GM19372 (cell line): ENCODE results near the gene RUBCN.
"Not testable (repeated sequence)": the region's sequence is repeated elsewhere in the genome, so short reads cannot be mapped to it uniquely, and the experiment has no call there.

Experiments
- ATAC-seq: cut with Tn5 transposase; IDR thresholded peaks from one replicate; pipeline ENCODE4 v1.9.1; 2021; ENCODE audit warnings: mild to moderate bottlenecking, low read depth, moderate library complexity; ENCODE audit not compliant: unreplicated experiment

RUBCN gene

DNA sequence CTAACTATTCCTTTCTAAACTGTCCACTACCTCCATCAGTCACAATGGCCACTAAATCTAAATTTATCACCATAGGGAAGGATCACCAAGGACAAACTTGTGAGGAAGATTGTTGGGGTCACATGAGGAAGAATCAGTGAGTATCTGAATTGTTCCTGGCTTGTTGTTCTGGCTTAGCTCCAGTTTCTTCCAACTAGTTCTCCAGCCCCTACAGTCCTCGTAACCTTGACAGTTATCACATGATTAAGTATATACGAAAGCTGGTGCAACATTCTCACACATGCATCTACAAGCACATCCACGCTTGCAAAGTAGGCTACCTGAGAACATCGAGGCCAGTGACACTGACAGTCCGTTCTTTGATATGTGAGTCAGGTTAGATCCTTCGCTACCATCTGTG is 46.0 kb downstream of the RUBCN start:
- no peak for ATAC-seq

DNA sequence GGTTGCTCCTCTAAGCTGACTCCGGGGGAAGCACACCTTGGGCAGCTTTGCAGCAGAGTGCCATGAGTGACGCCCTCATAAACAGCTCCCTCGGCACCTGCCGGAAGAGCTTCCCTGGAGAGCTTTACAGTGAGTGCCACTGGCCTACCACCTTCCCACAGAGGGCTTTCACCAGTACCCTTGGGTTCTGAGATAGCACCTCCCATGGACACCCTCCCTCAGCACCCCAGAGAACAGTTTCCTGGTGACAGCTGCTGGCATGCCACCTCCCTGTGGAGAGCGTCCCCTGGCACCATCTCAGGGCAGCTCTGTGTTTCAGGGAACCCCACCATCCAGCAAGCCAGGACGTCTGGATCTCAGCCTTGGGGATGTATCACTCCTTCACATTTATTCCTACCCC is 49.1 kb downstream of the RUBCN start:
- no peak for ATAC-seq

DNA sequence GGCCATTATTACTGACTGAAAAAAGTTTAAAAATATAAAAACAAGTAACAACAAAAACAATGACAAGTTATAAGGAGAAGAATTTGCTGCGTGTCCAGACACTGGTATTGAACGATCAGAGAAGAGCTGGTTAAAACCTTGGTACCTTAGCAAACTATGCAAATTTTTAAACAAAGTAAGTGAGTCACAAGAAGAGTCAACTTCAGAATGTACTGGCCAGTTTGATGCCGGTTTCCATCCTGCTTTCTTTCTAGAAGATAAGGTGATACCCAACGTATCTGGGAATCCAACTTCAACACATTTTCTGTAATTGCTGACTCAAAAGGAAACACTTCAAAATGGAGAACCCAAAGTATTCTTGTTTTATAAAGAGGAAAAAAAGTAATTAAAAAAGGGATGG is 49.8 kb downstream of the RUBCN start:
- ATAC-seq = no peak

DNA sequence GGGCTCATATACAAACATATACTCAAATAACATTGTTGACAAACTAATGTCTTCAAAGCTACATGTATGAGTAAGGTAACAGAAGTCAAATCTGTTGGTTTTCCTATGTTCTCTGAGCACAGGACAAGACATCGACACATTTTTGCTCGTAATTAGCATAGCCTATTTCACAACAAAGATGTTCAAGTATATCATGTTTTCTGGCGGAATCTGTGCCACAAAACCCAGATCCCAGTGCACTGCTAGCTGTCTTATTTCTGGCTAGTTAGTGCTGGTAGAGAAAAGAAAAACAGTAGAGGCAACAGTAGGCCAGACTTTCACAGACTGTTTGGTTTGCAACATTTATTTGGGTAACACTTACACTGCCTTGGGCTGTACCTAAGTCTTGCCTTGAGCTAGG is 51.2 kb downstream of the RUBCN start:
- ATAC-seq = no peak

DNA sequence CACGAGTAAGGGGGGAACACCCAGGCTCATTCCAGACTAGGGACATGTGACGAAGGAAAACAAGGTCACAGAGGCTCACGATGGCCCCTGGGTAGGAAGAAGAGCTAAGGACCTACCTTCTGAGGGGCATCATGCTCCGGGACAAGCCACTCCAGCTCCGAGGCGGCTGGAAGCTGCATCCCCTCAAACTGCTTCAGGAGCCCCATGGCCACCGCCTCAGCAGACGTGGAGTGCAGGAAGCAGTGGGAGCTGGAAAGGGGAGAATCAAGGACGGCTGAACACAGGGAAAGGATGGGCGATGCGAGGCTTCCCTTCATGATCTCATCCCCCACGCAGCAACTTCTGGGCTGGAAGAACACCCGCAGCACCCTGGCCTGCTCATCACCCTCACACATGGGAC is 53.5 kb downstream of the RUBCN start:
- ATAC-seq = no peak

DNA sequence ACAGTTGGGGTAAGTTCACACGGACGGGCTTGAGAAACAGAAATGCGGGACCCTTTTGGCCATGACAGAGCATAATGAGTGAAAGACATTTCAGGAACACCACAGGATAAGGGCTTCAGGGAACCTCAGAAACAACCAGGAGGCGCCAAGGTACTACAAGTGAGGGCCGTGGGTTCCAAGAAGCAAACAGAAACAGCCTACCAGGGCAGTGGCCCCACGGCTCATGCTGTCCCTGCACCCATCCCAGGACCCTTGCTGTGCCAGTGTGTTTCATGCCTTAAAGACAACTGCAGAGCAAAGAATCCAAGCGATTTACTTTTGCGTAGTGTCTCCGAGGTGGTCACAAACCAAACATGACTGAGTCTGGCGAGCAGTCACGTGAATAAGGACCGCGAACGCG is 54.0 kb downstream of the RUBCN start:
- no peak for ATAC-seq

DNA sequence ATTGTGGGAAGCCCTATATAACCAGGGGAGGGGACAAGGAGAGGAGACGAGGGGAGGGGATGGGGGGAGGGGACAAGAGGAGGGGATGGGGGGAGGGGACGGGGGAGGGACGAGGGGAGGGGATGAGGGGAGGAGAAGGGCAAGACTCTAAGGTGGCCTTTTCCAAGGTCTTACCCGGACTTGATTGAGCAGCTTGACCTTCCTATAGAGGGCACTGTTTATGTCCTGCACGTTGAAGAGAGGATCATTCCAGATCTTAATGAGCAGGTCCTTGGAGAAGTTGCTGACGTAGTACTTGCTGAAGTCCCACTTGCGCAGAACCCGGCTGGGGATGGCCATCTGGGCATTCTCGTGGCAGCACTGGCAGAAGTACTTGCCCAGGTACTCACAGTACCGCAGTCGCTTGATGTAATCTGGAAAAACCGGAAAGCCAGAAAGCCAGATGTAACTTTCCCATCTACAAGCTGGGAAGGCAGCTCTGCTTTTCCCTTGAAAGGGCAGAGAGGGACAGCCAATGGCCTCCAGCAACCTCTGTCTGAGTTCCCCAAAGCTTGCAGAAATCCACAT is 55.7 kb downstream of the RUBCN start:
- ATAC-seq = no peak

DNA sequence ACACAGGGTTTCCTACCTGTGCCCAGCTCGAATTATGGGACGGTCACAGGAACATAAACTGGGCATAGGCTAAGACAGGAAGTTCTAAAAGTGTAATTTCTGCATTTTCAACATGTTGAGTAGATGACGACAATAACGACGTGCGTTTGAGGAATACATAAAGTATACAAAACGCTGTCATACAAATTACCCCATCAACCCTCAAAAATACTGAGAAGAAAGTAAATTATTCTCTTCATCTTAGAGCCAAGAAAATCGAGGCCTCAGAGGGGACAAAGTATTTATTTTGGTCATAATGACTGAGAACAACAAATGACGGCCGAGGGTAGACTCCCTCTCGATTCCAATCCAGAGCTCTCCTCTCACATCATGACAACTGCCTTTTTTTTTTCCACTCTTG is 60.8 kb downstream of the RUBCN start:
- no peak for ATAC-seq

DNA sequence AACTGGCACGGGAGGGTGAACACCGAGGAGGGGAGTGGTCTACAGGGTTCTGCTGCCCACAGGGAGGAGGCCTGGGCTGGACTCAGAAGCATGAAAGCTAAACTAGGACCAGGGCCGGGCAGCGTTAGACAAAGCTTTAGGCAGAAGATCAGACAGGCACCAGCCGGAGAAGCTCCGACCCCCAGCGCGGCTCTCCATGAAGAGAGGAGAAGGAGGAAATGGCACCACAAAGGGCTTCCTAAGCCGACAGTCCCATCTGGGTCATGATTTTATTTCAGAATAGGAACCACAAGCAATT is 61.2 kb downstream of the RUBCN start:
- no peak for ATAC-seq

DNA sequence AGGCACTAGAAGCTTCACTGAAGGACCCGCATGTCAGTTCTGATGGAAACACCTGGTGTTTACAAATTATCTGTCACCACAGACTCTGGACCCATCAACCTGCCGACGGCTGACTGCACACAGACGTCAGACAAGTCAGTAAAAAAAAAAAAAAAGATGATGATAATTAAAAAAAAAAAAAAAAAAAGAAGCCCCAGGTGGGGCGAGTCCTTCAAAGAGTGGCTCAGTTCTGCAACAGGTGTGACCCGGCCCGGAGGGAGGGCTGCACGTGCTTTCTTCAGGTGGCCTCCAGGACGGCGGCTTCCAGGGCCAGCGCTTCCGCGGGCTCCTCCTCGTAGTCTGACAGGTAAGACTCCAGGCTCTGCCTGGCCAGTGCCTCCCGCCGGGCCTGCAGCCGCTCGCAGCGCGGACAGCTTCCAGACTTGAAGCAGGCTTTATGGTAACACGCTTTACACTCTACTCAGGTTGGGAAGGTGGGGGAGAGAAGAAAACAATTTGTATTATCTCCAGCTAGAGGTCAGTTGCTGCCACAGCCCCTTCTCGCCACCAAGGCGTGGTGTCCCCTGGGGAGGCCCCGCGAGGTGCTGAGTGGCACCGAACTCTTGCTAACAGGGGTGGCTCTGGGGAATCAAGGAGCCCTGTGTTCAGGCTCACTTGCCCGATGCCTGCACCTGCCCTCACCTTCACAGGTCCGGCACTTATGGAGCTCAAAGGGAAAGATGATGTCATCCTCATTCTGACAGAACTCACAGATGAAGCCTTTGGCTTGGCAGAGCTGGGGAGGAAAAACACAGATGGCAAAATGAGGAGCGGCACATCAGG is 61.8 kb downstream of the RUBCN start:
- no peak for ATAC-seq

DNA sequence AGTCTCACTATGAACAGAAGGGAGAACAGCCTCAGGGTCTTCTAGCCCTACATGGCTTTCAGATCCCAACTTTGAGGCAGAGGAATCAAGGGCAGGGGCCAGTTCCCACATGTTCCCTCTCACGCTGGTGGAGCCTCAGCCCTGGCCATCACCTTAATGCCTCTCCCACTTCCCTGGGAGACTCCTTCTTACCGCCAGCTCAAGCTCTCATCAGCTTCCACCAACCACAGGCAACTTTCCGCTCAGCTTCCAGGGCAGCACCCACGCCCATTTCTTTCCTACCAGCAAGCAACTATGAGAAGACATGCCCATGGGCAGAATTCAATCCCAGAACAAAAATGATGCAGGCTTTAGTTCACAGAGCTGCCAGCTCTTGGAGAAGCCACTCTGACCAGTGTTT is 63.5 kb downstream of the RUBCN start:
- ATAC-seq = no peak

DNA sequence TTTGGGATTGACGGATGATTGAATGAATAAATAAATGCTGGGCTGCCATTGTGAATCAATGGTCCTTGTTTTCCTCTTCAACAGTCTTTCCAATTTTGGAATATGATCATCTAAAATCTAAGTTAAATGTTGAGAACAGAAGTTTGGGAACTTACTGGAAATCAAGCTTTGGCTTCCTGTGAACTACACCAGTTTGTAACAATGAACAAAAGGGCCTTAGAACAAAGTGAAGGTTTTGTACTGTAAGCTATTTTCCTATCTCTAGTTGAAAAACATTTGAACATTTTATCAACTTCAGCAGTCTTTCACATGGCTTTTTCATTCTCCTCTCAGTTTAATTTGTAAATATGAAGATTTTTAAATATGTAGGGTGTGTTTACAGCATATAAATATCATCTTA is 66.3 kb downstream of the RUBCN start:
- no peak for ATAC-seq

DNA sequence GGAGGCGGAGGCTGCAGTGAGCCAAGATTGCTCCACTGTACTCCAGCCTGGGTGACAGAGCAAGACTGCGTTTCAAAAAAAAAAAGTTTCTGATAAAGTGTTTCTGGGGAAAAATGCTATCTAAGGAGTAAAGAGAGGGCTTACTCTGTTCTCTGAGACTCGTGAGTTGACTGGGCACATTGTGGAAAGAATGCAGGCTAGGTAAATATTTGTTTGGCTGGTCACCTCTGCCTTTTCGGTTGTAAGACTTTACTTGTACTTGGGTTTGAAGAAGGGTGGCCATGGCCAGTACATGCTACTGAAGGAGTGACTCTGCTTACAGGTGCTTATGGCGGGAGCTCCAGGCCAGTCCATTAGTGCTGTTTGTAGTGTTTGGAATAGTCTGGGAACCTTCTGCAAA is 68.7 kb downstream of the RUBCN start:
- no peak for ATAC-seq

DNA sequence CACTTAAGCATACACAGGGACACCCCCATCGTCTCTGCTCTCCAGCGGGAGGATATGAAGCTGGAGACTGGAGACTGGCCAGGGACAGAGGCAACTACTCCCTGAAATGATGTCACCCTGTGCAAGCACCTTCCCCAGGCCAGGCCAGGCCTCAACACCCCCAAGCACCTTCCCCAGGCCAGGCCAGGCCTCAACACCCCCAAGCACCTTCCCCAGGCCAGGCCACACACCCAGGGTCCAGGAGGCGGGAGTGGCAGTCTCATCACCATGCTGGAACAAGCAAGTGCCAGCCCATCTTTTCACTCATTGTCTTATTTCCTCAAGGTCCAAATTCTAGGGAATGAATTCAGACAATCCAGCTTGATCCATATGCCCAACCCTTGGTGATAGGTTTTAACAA is 69.4 kb downstream of the RUBCN start:
- not testable (repeated sequence) for ATAC-seq

DNA sequence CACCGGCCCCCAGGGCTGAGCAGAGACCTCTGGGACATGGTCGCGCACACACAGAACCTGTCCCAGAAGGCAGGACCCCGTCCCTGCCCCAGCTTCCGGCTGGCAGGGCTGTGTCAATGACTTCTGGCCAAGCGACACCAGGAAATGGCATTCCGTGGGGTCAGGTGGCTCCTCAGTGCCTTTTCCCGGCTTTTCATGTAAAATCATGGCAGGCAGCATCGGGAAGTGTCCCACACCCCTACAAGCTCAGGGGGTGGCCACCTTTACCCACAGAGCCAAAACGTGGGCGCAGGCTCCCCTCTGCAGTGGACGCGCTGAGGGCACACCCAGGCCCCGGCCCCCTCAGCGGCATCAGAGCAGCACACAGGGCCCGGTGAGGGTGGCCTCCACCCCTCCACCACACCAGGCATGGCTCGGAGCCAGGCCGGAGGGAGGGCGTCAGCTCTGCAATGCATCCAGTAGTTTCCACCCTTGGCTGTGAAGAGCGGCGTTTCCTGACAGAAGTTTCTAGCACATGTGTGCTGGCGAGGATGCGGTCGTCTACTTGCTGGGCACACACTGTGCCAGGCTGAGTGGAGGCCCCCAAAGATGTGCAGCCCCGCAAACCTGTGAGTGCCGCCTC is 70.4 kb downstream of the RUBCN start:
- ATAC-seq = not testable (repeated sequence)

DNA sequence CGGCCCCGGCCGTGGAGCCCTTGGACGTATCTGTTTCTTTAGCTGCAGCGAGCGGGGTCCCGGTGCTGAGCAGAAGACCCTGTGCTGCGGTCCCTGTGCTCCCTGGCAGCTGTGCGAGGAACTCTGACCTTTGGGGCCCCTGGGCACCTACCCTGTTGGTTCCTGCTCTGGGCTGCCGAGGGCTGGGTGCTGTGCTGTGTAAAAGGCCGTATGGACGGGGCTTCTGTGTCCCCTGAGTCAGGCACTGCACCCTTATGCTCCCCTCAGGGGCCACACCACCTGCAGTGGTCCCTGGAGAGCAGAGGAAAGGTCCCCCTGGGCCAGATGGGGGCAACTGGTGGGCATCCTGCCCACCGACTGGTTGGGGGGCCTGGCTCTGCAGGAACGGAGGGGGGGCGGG is 71.2 kb downstream of the RUBCN start:
- ATAC-seq = not testable (repeated sequence)

DNA sequence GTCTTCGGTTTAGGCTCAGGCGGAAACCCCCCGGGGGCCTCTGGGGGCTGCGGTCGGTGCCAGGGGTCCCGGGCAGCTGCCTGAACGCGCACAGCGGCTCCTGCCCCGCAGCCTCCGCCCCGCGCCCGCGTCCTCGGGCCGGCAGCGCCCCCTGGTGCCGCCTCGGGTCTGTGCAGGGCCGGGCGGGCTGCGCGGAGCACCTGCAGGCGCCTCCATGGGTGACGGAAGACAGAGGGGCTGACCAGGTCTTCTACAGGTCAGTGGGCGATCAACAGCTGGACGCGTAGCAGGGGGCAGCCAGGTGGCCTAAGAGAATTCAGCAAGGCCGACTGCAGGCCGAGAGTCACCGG is 71.6 kb downstream of the RUBCN start:
- ATAC-seq = peak; percentile 91

DNA sequence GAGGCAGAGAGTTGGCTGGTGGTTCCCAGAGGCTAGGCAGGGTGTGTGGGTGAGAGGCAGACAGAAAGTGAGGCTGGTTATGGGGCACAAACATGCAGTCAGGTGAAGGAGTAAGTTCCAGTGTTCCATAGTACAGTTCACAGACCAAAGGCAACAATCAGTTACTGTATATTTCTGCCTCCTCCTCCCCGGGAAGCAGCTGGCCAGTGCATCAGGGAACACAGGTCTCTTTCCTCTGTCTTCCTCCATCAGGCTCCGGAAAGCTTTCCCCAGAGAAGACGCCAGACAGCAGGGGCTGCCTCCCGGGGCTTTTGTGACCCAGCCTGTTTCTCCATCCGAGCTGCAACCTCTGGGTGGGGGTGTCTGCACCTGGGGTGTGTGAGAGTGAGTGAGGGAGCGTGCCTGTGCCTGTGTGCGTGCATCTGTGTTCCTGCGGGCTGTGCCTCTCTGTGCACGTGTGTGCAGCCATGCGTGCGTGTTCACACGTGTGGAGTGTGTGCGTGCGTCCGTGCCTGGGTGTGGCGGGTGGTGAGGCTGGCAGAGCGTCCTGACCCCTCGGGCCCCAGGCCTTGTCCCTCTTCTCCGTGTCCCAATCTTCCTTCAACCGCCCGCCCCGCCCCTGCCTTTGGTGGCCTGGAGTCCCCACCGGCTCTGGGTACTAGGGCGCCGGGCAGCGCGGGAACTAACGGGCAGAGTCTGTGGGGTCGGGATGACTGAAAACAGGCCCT is 72.1 kb downstream of the RUBCN start:
- ATAC-seq = peak; percentile 54

DNA sequence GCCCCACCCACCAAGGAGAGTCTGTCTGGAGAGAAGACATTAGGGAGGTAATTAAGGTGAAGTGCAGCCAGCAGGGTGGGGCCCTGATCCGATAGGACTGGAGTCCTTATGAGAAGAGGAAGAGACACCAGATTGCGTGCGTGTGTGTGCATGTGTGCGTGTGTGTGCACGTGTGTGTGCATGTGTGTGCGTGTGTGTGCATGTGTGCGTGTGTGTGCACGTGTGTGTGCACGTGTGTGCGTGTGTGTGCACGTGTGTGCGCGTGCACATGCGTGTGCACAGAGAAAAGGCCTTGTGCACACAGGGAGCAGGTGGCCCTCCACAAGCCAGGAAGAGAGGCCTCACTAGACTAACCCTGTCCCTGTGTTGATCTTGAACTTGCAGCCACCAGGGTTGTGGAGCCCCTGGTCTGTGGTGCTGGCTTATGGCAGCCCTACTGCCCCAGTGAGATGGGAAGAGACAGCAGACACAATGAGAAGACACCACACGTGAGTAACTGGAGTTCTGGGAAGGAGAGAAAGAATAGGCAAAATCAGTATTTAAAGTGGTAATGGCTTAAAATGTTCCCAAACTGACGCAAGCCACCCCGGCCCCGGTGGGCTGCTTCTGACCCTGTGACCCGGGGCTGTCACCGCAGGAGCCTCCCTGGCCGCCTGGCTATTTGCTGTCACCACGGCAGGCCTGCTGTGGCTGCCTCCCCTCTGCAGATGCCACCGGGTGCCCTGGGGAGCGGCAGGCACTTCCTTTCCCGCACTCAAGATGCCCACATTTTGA is 73.2 kb downstream of the RUBCN start:
- ATAC-seq = not testable (repeated sequence)

DNA sequence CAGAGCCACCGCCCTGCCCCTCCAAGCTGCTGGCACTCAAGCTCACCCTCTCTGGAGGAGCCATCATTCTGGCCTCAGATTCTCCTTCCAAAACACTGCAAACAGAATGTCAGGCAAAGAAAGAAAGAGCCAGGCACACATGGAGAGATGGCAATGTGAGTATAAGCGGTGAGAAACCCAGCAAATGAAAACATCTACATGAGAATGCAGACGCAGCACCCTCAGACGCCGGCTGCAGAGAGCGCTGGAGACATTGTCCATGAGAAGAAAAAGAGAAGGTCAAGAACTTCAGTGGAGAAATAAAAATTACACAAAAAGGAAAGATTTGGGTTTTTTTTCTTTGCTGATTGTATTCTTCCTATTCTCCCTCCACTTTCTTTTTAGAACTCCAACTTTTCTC is 74.4 kb downstream of the RUBCN start:
- not testable (repeated sequence) for ATAC-seq

DNA sequence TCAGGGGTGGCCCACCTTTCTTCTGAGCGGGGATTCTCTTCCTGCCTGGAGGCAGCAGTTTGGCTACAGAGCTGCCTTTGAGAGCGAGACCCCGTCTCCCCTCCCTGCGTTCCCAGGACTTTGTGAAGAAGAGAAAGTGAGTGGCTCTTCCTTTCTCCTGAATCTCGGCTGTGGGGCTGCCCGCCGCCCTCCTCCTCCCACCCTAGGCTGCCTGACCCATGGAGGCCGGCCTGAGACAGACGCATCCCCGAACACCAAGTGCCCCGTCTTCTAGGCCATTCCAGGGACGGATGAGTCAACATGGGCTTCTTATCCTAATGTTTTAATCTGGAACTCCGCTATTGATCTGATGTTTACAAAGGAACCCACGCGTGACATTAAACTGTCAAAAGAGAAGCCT is 74.8 kb downstream of the RUBCN start:
- not testable (repeated sequence) for ATAC-seq
